Endothelial cell of umbilical vein (primary cell): ENCODE data around the gene SLC9A9. TPM values are rescaled to one million over a fixed set of nuclear protein-coding genes. Genes with fewer than 3 reads are reported as not detected.

Experiments used
- BruUV-seq: library from RNA; stranded (reverse); fragments of 400-500 nt; replicated peaks from 2 replicates; lab custom pipeline; 2021; lab: Mats Ljungman, UMichigan
- CTCF ChIA-PET: fragments of 300-600, 350-600 bp; sonication (Branson Sonifier 250); formaldehyde crosslinking; loops from one replicate; lab custom pipeline; 2021; ENCODE audit warnings: antibody characterized with exemption, inconsistent platforms; lab: Charles Lee
- POLR2A ChIA-PET: fragments of 300-600, 350-600 bp; sonication (Branson Sonifier 250); formaldehyde crosslinking; loops from one replicate; lab custom pipeline; 2021; ENCODE audit warnings: antibody characterized with exemption, inconsistent platforms; lab: Charles Lee
- DNase-seq: peaks from one replicate; pipeline ENCODE4 v3.0.0-alpha.2; 2011; ENCODE audit warnings: low read depth, low spot score
- FAIRE-seq: peaks from 2 replicates; lab custom pipeline; 2011; peaks lifted over from hg19 to GRCh38; lab: Jason Lieb, UNC
- H2AFZ ChIP-seq: 2 replicates; pipeline ENCODE4 v1.6.0; 2012; ENCODE audit warnings: low read depth, low read length, control low read depth, inconsistent platforms
- H3K27ac ChIP-seq: 2 replicates; pipeline ENCODE4 v1.5.1; 2011; ENCODE audit warnings: low read depth, mild to moderate bottlenecking, control low read depth, low read length, moderate library complexity; ENCODE audit not compliant: insufficient read depth
- H3K27me3 ChIP-seq, 2 experiments: 2 replicates each; pipeline versions ENCODE4 v1.6.0 to v1.6.1; 2011; ENCODE audit warnings: low read length in 2 of 2, mixed read lengths in 1 of 2; ENCODE audit not compliant: control insufficient read depth in 2 of 2, insufficient read depth in 2 of 2
- H3K36me3 ChIP-seq, 2 experiments: 2 replicates in 1 of 2; 3 replicates in 1 of 2; pipeline ENCODE4 v1.5.1; 2011; ENCODE audit warnings: low read length in 2 of 2, mild to moderate bottlenecking in 1 of 2, moderate library complexity in 1 of 2; ENCODE audit not compliant: control insufficient read depth in 2 of 2, insufficient read depth in 2 of 2; ENCODE audit errors: extremely low read depth in 1 of 2
- H3K4me1 ChIP-seq: 3 replicates; pipeline ENCODE4 v1.5.1; 2011; ENCODE audit warnings: mild to moderate bottlenecking, low read length; ENCODE audit not compliant: control insufficient read depth, insufficient read depth; ENCODE audit errors: extremely low read depth
- H3K4me2 ChIP-seq: 2 replicates; pipeline ENCODE4 v1.6.1; 2011; ENCODE audit warnings: low read length, control low read depth, mixed read lengths; ENCODE audit not compliant: insufficient read depth
- H3K4me3 ChIP-seq, 3 experiments: fragments of 200-600 bp in 1 of 3; sonication (generic), shearing (Covaris generic) in 1 of 3; replicated peaks in 1 of 3; 2 replicates each; pipeline ENCODE4 v1.5.1; 2011 to 2016; ENCODE audit warnings: control low read depth in 3 of 3, low read length in 3 of 3, mild to moderate bottlenecking in 2 of 3, inconsistent platforms in 1 of 3, low read depth in 1 of 3, moderate library complexity in 1 of 3; ENCODE audit not compliant: insufficient read depth in 1 of 3
- H3K79me2 ChIP-seq: 2 replicates; pipeline ENCODE4 v1.6.0; 2012; ENCODE audit warnings: low read length, inconsistent platforms; ENCODE audit not compliant: control insufficient read depth, insufficient read depth
- H3K9ac ChIP-seq: replicated peaks from 2 replicates; pipeline ENCODE3; 2011; ENCODE audit warnings: low read length, control low read depth; ENCODE audit not compliant: insufficient read depth; ENCODE audit errors: extremely low read depth
- H3K9me1 ChIP-seq: replicated peaks from 3 replicates; pipeline ENCODE4 v1.6.0; 2011; ENCODE audit warnings: mild to moderate bottlenecking, low read length; ENCODE audit not compliant: control insufficient read depth, insufficient read depth; ENCODE audit errors: extremely low read depth
- H3K9me3 ChIP-seq: replicated peaks from 2 replicates; pipeline ENCODE4 v1.5.1; 2012; ENCODE audit warnings: low read length, inconsistent platforms; ENCODE audit not compliant: control insufficient read depth, insufficient read depth
- H4K20me1 ChIP-seq: replicated peaks from 2 replicates; pipeline ENCODE3; 2011; ENCODE audit warnings: mild to moderate bottlenecking, low read length; ENCODE audit not compliant: control insufficient read depth, insufficient read depth; ENCODE audit errors: extremely low read depth
- CTCF ChIP-seq, 2 donors: IDR thresholded peaks; 1 replicate in 1 of 2; 2 replicates in 1 of 2; pipeline ENCODE4 v1.5.1; 2011; ENCODE audit warnings: low read length in 2 of 2, mild to moderate bottlenecking in 2 of 2, moderate library complexity in 2 of 2, control low read depth in 1 of 2, inconsistent platforms in 1 of 2, low read depth in 1 of 2; ENCODE audit not compliant: insufficient read depth in 1 of 2; ENCODE audit errors: extremely low read depth in 1 of 2
- EZH2 ChIP-seq: IDR thresholded peaks from 2 replicates; pipeline ENCODE4 v1.6.1; 2012; ENCODE audit warnings: borderline replicate concordance, low read depth, mild to moderate bottlenecking, moderate library complexity, low read length, inconsistent platforms; ENCODE audit not compliant: severe bottlenecking
- GATA2 ChIP-seq: IDR thresholded peaks from 2 replicates; pipeline ENCODE4 v1.7.0; 2011; ENCODE audit warnings: low read depth, mild to moderate bottlenecking, moderate library complexity, mixed read lengths, low read length; ENCODE audit not compliant: insufficient read length, insufficient read depth
- JUN ChIP-seq: IDR thresholded peaks from 2 replicates; pipeline ENCODE4 v1.6.1; 2011; ENCODE audit warnings: borderline replicate concordance, low read depth; ENCODE audit not compliant: insufficient read length, insufficient read depth
- MYC ChIP-seq: IDR thresholded peaks from one replicate; pipeline ENCODE4 v1.6.1; 2011; ENCODE audit warnings: mild to moderate bottlenecking, low read depth, low read length
- POLR2A ChIP-seq: IDR thresholded peaks from 2 replicates; pipeline ENCODE4 v1.6.1; 2012; ENCODE audit warnings: low read depth, mild to moderate bottlenecking, control low read depth, low read length
- dilution Hi-C: fragments of 300-500 bp; cut with MboI; formaldehyde crosslinking; loops from one replicate; pipeline ENCODE4 v1.15.0; 2019; ENCODE audit warnings: low sequenced_read_pairs; ENCODE audit not compliant: extremely low pct_ligation_motif_present
- intact Hi-C: fragments of 100-400 bp; cut with micrococcal nuclease; formaldehyde crosslinking; loops from one replicate; pipeline ENCODE4 v1.10.0; 2022
- polyA plus RNA-seq, 4 experiments: library from polyadenylated mRNA; depleted of rRNA in 3 of 4; stranded (reverse) in 3 of 4; unstranded in 1 of 4; fragments of >200 nt; gene quantifications; 2 replicates each; pipeline versions ENCODE4 v1.2.1 to v1.2.3, GENCODE V29; 2011 to 2012; ENCODE audit warnings: missing spikeins in 1 of 4
- total RNA-seq: library from RNA; stranded (reverse); gene quantifications from 2 replicates; pipeline ENCODE4 v1.2.3, GENCODE V29; 2021
- TF ChIP-seq, protein P1 (sequence below): IDR thresholded peaks from 2 replicates; pipeline ENCODE4 v1.6.1; 2011; ENCODE audit not compliant: insufficient read depth, insufficient read length

SLC9A9 gene
- total and polyA plus RNA-seq, 2 donors (not counting 3 experiments of a cell fraction or from before 2014, with no cell fraction given) = 1.5 to 1.8 TPM

- H3K4me3 ChIP-seq = no peak overlapping the region
- no peaks in the 10 kb centered on the region for H3K9me1 ChIP-seq
- H3K36me3 ChIP-seq = no peaks in the 10 kb centered on the region
- H3K4me2 ChIP-seq = no peak overlapping the region
- no peak for FAIRE-seq
- BruUV-seq = no TSS peak
- TF ChIP-seq MYC (no peak), CTCF (IDR thresholded peaks at IDR 0.05; ENCODE audit: extremely low read depth in 1 of 2, insufficient read depth in 1 of 2, low read depth in 1 of 2, low read length in 2 of 2) (no peak), EZH2 (no peak), POLR2A (no peak), JUN (no peak), GATA2 (no peak)
- TF ChIP-seq, protein P1, sequence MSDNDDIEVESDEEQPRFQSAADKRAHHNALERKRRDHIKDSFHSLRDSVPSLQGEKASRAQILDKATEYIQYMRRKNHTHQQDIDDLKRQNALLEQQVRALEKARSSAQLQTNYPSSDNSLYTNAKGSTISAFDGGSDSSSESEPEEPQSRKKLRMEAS = no peak
- no peaks in the 10 kb centered on the region for H3K27me3 ChIP-seq
- no peak overlapping the region for H2AFZ ChIP-seq
- no peaks in the 10 kb centered on the region for H3K79me2 ChIP-seq
- ChIA-PET POLR2A (no interaction called here), CTCF (interaction anchor here (1.0 to 1.4 kb wide), 3 partner anchors 11 to 484 kb away, joined by 3 to 4 read pairs (median 3); no protein-coding TSS in a partner anchor)
- H3K9ac ChIP-seq = no peak overlapping the region
- intact Hi-C loops = no loop called here
- H4K20me1 ChIP-seq = no peaks in the 10 kb centered on the region
- no peak for DNase-seq
- no peak overlapping the region for H3K27ac ChIP-seq
- H3K4me1 ChIP-seq = peaks cover 2% of the 10 kb centered on the region
- no peaks in the 10 kb centered on the region for H3K9me3 ChIP-seq
- dilution Hi-C loops = no loop called here
Observed at GRCh38 chr3:143605233-143605950, 242.9 kb downstream of the SLC9A9 start.
